Mucosa of descending colon (tissue), 3 donors: ENCODE results near the gene CBX6. TPM values are rescaled to one million over a fixed set of nuclear protein-coding genes. Genes with fewer than 3 reads are reported as not detected.

Experiments used
- ATAC-seq: fragments of 200-7000 bp; cut with Tn5 transposase; one replicate; pipeline ENCODE4 v1.9.1; 2020; ENCODE audit warnings: mild to moderate bottlenecking, moderate library complexity
- DNase-seq, 3 donors: peaks; one replicate each; pipeline ENCODE4 v3.0.0-alpha.2; 2020
- H3K36me3 ChIP-seq: fragments of 200-600 bp; one replicate; pipeline ENCODE4 v1.8.0; 2021; ENCODE audit warnings: low read depth, mild to moderate bottlenecking
- H3K4me1 ChIP-seq: fragments of 200-600 bp; one replicate; pipeline ENCODE4 v1.8.0; 2021; ENCODE audit warnings: low read depth, mild to moderate bottlenecking
- H3K4me3 ChIP-seq: fragments of 200-600 bp; one replicate; pipeline ENCODE4 v1.8.0; 2021; ENCODE audit warnings: mild to moderate bottlenecking
- H3K9me3 ChIP-seq: fragments of 200-600 bp; one replicate; pipeline ENCODE4 v1.8.0; 2021; ENCODE audit warnings: mild to moderate bottlenecking
- intact Hi-C, 2 donors: fragments of 100-400 bp; cut with DNase I in 1 of 2; cut with micrococcal nuclease in 1 of 2; formaldehyde crosslinking; loops; one replicate each; pipeline versions ENCODE4 v1.11.0 to v1.11.1; 2022; cut with DNase I, micrococcal nuclease
- total RNA-seq, 3 donors: library from RNA; stranded (reverse); fragmentation: NEBNext Ultra II Directional in 2 of 3; extraction: Animal tissue kit (Norgen Biotek cat#: 25700) in 2 of 3; gene quantifications; one replicate each; pipeline versions ENCODE4 v1.2.1 to v1.2.4, GENCODE V29; 2021 to 2023
- TF ChIP-seq, protein P1 (sequence below): fragments of 200-600 bp; IDR thresholded peaks from one replicate; pipeline ENCODE4 v1.8.0; 2022; ENCODE audit warnings: antibody characterized with exemption, mild to moderate bottlenecking
- donor health status: DM: no; HTN: no; CAD: no; lungs with moderate emphysema.
- donor health status: DM: no; HTN: no; CAD: no.
- donor health status: DM: no; HTN: yes; CAD: no.

CBX6 gene
- total RNA-seq, 3 donors from 2014 or later: 15.7 to 84.0 (median 23.6) TPM

DNA sequence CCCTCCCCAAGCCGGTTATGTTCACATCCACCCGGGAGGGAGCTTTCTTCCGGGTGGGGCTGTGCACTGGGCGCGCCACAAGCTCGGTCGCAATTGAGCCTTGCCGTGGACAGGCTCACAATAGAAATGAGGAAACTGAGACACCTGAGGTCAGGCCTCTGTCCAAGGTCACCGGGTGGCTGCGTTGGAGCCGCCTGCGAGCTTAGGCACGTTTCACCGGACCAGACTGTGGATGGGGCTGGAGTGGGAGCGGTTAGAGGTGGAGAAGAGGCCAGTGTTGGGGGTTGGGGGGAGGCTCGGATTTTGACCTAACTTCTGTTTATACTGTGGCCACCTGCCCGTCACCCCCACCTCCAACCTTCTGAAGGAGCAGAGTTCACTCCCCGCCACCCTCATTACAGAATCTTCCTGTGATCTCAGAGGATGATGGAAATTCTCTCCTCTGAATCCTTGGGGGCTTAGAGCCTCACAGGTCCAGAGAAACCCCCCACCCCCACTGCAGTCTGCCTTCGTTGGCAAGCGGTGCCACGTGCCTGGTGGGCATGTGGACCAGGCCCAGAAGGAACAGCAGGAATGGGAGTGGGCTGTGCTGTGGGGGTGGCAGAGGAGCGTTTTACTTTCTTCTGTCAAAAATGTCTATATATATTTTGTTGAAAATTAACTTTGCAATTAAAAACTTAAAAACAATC lies 27.6 kb downstream of the CBX6 start:
- H3K4me3 ChIP-seq: no peak overlapping the region
- DNase-seq (no peak), ATAC-seq (no peak)
- intact Hi-C loops: no loop called here
- H3K36me3 ChIP-seq: no peaks in the 10 kb centered on the region
- TF ChIP-seq, protein P1, sequence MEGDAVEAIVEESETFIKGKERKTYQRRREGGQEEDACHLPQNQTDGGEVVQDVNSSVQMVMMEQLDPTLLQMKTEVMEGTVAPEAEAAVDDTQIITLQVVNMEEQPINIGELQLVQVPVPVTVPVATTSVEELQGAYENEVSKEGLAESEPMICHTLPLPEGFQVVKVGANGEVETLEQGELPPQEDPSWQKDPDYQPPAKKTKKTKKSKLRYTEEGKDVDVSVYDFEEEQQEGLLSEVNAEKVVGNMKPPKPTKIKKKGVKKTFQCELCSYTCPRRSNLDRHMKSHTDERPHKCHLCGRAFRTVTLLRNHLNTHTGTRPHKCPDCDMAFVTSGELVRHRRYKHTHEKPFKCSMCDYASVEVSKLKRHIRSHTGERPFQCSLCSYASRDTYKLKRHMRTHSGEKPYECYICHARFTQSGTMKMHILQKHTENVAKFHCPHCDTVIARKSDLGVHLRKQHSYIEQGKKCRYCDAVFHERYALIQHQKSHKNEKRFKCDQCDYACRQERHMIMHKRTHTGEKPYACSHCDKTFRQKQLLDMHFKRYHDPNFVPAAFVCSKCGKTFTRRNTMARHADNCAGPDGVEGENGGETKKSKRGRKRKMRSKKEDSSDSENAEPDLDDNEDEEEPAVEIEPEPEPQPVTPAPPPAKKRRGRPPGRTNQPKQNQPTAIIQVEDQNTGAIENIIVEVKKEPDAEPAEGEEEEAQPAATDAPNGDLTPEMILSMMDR: no peak
- H3K9me3 ChIP-seq: no peaks in the 10 kb centered on the region
- peaks cover 4% of the 10 kb centered on the region for H3K4me1 ChIP-seq

DNA sequence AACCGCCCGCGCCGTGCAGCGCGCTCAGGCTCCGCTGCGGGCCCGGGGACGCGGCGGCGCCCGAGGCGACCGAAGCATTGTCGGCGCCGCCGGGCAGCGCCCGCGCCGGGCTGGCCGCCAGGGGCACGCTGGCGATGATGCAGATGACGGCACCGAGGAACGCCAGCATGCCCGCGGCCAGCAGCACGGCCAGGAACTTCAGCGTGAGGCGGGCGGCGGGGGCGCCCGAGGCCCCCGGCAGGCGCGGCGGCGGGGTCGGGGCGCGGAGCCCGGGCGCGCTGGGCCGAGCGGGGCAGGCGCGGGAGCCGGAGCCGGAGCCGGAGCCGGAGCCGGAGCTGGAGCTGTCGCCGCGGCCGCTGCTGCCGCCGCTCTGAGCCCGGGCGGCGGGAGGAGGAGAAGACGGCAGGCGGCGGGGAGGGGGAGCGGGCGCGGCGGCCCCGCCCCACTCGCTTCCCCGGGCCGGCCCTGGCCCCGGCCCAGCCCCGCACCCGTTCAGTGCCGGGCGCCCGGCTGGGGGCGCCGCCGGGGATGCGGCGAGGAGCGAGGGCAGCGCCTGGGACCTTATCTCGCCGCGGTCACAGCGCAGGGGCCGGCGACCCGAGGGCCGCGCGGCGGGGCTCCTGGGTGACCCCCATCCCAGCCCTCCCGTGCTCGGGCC lies 28.2 kb downstream of the CBX6 start, which contains the start of gene NPTXR:
Gene NPTXR (minus strand): TSS at position 372 of the 658 bp plus-strand sequence.
- intact Hi-C loops: no loop called here
- Histone ChIP-seq H3K36me3 (no peaks in the 10 kb centered on the region), H3K4me3 (no peak within 1 kb of the TSS), H3K4me1 (peaks cover 4% of the 10 kb centered on the region), H3K9me3 (no peaks in the 10 kb centered on the region)
- peak; percentile 61 for ATAC-seq
- DNase-seq: peak in 2 of 3 donors; percentile 38 to 50
- TF ChIP-seq, protein P1: no peak

DNA sequence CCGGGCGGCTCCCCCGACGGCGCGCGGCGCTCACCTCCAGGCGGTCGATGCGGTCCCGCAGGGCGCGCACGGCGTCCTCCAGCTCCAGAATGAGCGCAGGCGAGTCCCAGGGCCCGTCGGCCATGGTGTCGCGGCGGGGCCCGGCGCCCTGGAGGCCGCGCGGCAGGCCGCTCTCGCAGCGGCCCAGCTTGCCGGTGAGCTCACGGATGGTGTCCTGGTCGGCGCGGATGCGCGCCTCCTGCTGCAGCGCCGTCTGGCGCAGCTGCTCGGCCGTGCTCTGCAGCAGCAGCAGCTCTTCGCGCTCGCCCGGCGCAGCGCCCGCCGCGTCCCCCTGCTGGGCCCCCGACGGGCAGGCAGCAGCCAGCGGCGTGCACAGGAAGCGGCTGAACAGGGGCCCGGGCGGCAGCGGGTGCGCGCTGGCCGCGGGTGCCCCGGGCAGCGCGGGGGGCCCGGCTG lies 28.8 kb downstream of the CBX6 start:
- no peaks in the 10 kb centered on the region for H3K36me3 ChIP-seq
- intact Hi-C loops: no loop called here
- H3K4me3 ChIP-seq: no peak overlapping the region
- DNase-seq: peak in 2 of 3 donors; percentile 16 to 49
- H3K9me3 ChIP-seq: no peaks in the 10 kb centered on the region
- peak; percentile 78 for ATAC-seq
- TF ChIP-seq, protein P1: no peak
- H3K4me1 ChIP-seq: peaks cover 4% of the 10 kb centered on the region

DNA sequence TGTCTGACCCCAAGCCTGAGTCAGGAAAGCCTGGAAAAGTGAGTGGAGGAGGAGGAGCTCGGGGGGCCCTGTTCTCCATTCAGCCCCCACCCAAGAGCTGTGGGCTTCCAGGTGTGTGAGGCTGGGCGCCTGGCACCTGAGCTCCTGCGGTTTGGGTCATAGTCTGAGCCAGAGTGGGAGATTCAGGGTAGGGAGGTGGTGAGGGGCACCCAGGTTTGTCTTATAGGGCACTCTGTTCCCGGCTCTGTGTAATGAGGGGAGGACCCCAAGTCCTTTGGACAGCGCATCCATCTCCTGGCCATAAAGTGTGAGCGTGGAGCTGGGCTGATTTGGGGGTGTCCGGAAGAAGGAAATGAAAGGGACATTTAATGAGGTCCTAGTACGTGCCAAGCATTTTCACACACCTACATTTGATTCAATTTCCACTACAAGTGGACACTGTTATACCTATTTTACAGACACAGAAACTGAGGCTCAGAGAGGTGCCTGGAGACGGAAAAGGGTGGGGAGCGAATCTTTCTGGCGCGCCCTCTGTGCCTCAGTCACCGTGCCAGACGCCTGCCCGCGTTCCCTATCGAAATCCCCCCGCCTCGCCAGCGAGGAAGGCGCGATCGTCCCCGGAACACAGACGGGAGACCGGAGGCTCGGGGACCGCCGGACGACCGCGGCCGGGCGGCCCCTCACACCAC lies 29.4 kb downstream of the CBX6 start:
- intact Hi-C loops: no loop called here
- no peaks in the 10 kb centered on the region for H3K36me3 ChIP-seq
- DNase-seq (no peak), ATAC-seq (no peak)
- peaks cover 4% of the 10 kb centered on the region for H3K4me1 ChIP-seq
- H3K4me3 ChIP-seq: no peak overlapping the region
- H3K9me3 ChIP-seq: no peaks in the 10 kb centered on the region
- TF ChIP-seq, protein P1: no peak

DNA sequence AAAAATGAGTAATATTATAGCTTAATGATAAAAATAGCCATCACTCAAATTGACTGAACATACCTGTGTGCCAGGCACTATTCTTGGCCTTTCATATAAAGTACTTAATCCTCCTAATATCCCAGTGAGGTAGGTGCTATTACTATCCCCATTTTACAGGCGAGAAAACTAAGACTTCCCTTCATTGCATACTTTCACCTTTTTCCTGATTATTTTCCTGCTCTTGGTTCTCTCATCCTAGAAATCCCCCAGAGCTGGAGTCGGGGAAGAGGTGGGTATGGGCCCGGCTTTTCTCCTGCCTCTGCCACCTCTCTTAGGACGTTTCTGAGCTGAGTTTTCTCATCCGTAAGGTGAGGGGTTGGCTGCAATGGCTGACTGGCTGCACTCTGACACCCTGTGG lies 30.4 kb downstream of the CBX6 start:
- DNase-seq (no peak), ATAC-seq (no peak)
- Histone ChIP-seq H3K36me3 (no peaks in the 10 kb centered on the region), H3K4me3 (no peak overlapping the region), H3K9me3 (no peaks in the 10 kb centered on the region), H3K4me1 (peaks cover 4% of the 10 kb centered on the region)
- TF ChIP-seq, protein P1: no peak
- intact Hi-C loops: no loop called here
